NB4 (cell line): Measurements from ENCODE around the gene ACOT7.

ENCODE experiments used
- POLR2A ChIP-seq: IDR thresholded peaks from 2 replicates; pipeline ENCODE4 v1.6.1; 2011; ENCODE audit warnings: mild to moderate bottlenecking; ENCODE audit not compliant: insufficient read length; ENCODE audit errors: extremely low read depth
- TF ChIP-seq, protein P1 (sequence below): IDR thresholded peaks from one replicate; pipeline ENCODE4 v1.5.1; 2012; ENCODE audit warnings: low read depth, low read length

DNA sequence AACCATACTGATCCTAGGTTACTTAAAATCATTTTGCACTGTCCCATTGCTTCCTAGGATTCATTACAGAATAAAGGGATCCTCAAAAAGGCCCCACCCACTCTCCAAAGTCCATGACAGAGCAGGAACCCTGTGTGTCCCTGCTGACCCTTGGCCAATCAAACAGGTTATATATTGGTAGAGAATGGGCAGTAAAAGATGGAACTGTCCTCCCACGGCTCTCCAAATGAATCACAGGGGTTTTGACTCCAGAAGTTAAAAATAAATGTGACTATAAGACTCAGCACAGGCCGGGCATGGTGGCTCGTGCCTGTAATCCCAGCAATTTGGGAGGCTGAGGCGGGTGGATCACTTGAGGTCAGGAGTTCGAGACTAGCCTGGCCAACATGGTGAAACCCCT, 65.5 kb downstream of the ACOT7 start:
- TF ChIP-seq, protein P1, sequence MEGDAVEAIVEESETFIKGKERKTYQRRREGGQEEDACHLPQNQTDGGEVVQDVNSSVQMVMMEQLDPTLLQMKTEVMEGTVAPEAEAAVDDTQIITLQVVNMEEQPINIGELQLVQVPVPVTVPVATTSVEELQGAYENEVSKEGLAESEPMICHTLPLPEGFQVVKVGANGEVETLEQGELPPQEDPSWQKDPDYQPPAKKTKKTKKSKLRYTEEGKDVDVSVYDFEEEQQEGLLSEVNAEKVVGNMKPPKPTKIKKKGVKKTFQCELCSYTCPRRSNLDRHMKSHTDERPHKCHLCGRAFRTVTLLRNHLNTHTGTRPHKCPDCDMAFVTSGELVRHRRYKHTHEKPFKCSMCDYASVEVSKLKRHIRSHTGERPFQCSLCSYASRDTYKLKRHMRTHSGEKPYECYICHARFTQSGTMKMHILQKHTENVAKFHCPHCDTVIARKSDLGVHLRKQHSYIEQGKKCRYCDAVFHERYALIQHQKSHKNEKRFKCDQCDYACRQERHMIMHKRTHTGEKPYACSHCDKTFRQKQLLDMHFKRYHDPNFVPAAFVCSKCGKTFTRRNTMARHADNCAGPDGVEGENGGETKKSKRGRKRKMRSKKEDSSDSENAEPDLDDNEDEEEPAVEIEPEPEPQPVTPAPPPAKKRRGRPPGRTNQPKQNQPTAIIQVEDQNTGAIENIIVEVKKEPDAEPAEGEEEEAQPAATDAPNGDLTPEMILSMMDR = no peak
- TF ChIP-seq POLR2A = no peak
